ENCODE measurements around the gene CLPSL1. TPM values are rescaled to one million over a fixed set of nuclear protein-coding genes. Genes with fewer than 3 reads are reported as not detected.

Gene CLPSL1
- total and polyA plus RNA-seq, 2 of the 13 experiments (the other 11 are each of a cell fraction or from before 2014, with no cell fraction given): not detected

GRCh38 chr6:35737413-35738211 is 43.2 kb upstream of the CLPSL1 start (continued):
- TF ChIP-seq HINFP (CRISPR knock-in tag; IDR thresholded peaks at IDR 0.05; ENCODE audit: low read depth) (no peak), POGK (CRISPR knock-in tag; conservative IDR thresholded peaks at IDR 0.05) (0 out of 2 replicates have a peak, but pooled peaks have one; percentile 31), ASH2L (IDR thresholded peaks at IDR 0.05; ENCODE audit: insufficient read length, low read depth, low read length) (no peak), ZBTB7B (CRISPR knock-in tag; IDR thresholded peaks at IDR 0.05) (0 out of 2 replicates have a peak, but pooled peaks have one; percentile 25), RELA (CRISPR knock-in tag; IDR thresholded peaks at IDR 0.05) (no peak), BORCS8-MEF2B (CRISPR knock-in tag; IDR thresholded peaks at IDR 0.05) (no peak), FOXO4 (CRISPR knock-in tag; conservative IDR thresholded peaks at IDR 0.05) (no peak), THAP11 (CRISPR knock-in tag; IDR thresholded peaks at IDR 0.05) (peak; percentile 49; the same call in 1 of the 2 replicates), NFIB (CRISPR knock-in tag; IDR thresholded peaks at IDR 0.05; ENCODE audit: borderline replicate concordance) (no peak), ZNF891 (CRISPR knock-in tag; IDR thresholded peaks at IDR 0.05) (peak; percentile 23; the same call in 1 of the 2 replicates), ZNF605 (CRISPR knock-in tag; IDR thresholded peaks at IDR 0.05) (no peak), ZNF646 (CRISPR knock-in tag; IDR thresholded peaks at IDR 0.05) (no peak), ZNF792 (CRISPR knock-in tag; IDR thresholded peaks at IDR 0.05) (no peak), SIX4 (CRISPR knock-in tag; IDR thresholded peaks at IDR 0.05) (0 out of 2 replicates have a peak, but pooled peaks have one; percentile 28), MAZ (IDR thresholded peaks at IDR 0.05; ENCODE audit: borderline replicate concordance, low read depth, low read length) (no peak), MAZ (CRISPR knock-in tag; IDR thresholded peaks at IDR 0.05; ENCODE audit: low read depth) (no peak), NFE2L2 (IDR thresholded peaks at IDR 0.05; ENCODE audit: low read length) (no peak)
